ENCODE data around the gene ANK3. TPM values are rescaled to one million over a fixed set of nuclear protein-coding genes. Genes with fewer than 3 reads are reported as not detected.
A peak's percentile ranks its signal among the peaks of the same experiment; 100 is the strongest.

ANK3 gene
- total and polyA plus RNA-seq, 2 experiments from 2014 or later, result 44.9 to 95.8 TPM

- no peaks in the 10 kb centered on the region for H3K27me3 ChIP-seq
- no peaks in the 10 kb centered on the region for H3K9me3 ChIP-seq (ENCODE audit: low read depth)
- H3K4me1 ChIP-seq (ENCODE audit: low read depth), result peaks cover 6% of the 10 kb centered on the region
- no peaks in the 10 kb centered on the region for H3K36me3 ChIP-seq
- TF ChIP-seq, protein P1, sequence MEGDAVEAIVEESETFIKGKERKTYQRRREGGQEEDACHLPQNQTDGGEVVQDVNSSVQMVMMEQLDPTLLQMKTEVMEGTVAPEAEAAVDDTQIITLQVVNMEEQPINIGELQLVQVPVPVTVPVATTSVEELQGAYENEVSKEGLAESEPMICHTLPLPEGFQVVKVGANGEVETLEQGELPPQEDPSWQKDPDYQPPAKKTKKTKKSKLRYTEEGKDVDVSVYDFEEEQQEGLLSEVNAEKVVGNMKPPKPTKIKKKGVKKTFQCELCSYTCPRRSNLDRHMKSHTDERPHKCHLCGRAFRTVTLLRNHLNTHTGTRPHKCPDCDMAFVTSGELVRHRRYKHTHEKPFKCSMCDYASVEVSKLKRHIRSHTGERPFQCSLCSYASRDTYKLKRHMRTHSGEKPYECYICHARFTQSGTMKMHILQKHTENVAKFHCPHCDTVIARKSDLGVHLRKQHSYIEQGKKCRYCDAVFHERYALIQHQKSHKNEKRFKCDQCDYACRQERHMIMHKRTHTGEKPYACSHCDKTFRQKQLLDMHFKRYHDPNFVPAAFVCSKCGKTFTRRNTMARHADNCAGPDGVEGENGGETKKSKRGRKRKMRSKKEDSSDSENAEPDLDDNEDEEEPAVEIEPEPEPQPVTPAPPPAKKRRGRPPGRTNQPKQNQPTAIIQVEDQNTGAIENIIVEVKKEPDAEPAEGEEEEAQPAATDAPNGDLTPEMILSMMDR (IDR thresholded peaks at IDR 0.05; ENCODE audit: low read depth, low read length), result no peak
- H3K27ac ChIP-seq, result no peak overlapping the region
- no peak overlapping the region for H3K4me3 ChIP-seq
- DNase-seq (ENCODE audit: low read depth in 1 of 2, low spot score in 1 of 2), result no peak
These were observed 13.6 kb upstream of the ANK3 start for GRCh38 chr10:60403168-60403873.

DNA sequence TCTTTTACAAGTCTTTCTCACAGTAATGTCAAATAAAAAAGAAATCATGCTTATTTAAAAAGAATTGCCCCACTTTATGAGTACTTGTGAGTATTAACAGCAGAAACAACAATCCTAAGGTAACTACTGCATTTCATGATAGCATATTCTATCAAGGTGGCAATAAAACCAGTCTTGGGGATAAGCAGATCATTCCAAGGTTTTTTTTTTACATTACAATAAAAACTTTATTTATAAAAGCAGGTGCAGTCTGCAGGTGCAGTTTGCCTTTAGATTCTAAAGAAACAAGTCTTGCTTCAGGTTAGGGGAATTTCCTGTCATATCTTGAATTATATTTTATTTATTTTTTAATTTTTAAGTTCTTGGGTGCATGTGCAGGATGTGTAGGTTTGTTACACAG, 10.7 kb upstream of the ANK3 start:
- no peaks in the 10 kb centered on the region for H3K36me3 ChIP-seq
- DNase-seq (ENCODE audit: low read depth in 1 of 2, low spot score in 1 of 2), result no peak
- H3K27me3 ChIP-seq, result no peaks in the 10 kb centered on the region
- no peaks in the 10 kb centered on the region for H3K9me3 ChIP-seq (ENCODE audit: low read depth)
- peaks cover 6% of the 10 kb centered on the region for H3K4me1 ChIP-seq (ENCODE audit: low read depth)
- no peak overlapping the region for H3K4me3 ChIP-seq
- H3K27ac ChIP-seq, result no peak overlapping the region
- TF ChIP-seq, protein P1 (IDR thresholded peaks at IDR 0.05; ENCODE audit: low read depth, low read length), result no peak

GRCh38 chr10:60399328-60399727, 9.7 kb upstream of the ANK3 start:
- Histone ChIP-seq H3K36me3 (no peaks in the 10 kb centered on the region), H3K4me1 (ENCODE audit: low read depth) (peaks cover 6% of the 10 kb centered on the region), H3K4me3 (no peak overlapping the region), H3K27ac (no peak overlapping the region), H3K9me3 (ENCODE audit: low read depth) (no peaks in the 10 kb centered on the region), H3K27me3 (no peaks in the 10 kb centered on the region)
- TF ChIP-seq, protein P1 (IDR thresholded peaks at IDR 0.05; ENCODE audit: low read depth, low read length), result no peak
- peak in 1 of 2 donors; percentile 41 for DNase-seq (ENCODE audit: low read depth in 1 of 2, low spot score in 1 of 2)

GRCh38 chr10:60397792-60398191, 8.1 kb upstream of the ANK3 start:
- Histone ChIP-seq H3K36me3 (no peaks in the 10 kb centered on the region), H3K27ac (no peak overlapping the region), H3K4me1 (ENCODE audit: low read depth) (peaks cover 6% of the 10 kb centered on the region), H3K4me3 (no peak overlapping the region), H3K9me3 (ENCODE audit: low read depth) (no peaks in the 10 kb centered on the region), H3K27me3 (no peaks in the 10 kb centered on the region)
- no peak for DNase-seq (ENCODE audit: low read depth in 1 of 2, low spot score in 1 of 2)
- TF ChIP-seq, protein P1 (IDR thresholded peaks at IDR 0.05; ENCODE audit: low read depth, low read length), result no peak

- Histone ChIP-seq H3K9me3 (ENCODE audit: low read depth) (no peaks in the 10 kb centered on the region), H3K27me3 (no peaks in the 10 kb centered on the region), H3K27ac (no peak overlapping the region), H3K4me1 (ENCODE audit: low read depth) (peaks cover 6% of the 10 kb centered on the region), H3K4me3 (no peak overlapping the region), H3K36me3 (no peaks in the 10 kb centered on the region)
- DNase-seq (ENCODE audit: low read depth in 1 of 2, low spot score in 1 of 2), result no peak
- TF ChIP-seq, protein P1 (IDR thresholded peaks at IDR 0.05; ENCODE audit: low read depth, low read length), result no peak
These were observed 7.1 kb upstream of the ANK3 start for GRCh38 chr10:60396766-60397165.

Measured in cardiac muscle cell (in vitro differentiated cells and primary cell).